ENCODE measurements around the gene LCK.

Gene LCK

DNA sequence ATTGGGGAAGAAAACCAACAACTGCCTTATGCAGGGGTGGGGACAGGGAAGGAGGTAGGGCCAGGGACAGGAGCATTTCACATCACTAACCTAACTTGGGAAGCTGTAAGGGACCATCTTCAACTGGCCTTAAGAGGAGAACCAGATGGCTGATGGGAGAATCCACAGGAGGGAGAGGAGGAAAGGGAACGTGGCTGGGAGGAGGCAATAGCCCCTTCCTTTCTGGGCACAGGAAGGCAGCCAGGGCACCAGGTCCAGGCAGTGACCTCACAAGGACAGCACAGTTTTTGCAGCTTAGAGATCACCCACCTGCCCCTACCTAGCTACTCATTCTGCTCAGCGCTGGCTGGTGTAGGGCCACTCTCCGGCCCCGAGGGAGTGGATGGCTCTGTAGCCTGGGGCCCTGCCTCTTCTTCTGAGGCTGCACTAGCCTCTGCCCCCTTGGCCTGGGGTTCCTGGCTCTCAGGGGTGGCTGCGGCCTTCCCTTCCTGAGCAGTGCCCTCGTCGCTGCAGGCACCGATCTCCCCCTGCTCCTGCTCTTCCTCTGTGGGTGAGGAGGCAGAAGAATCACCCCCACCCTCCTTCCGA is 83.3 kb downstream of the LCK start:
- Histone ChIP-seq H3K9ac (peak overlapping the region; percentile 75; the same call in 1 of the 2 replicates), H3K27ac (no peak overlapping the region), H3K4me3 (IDR thresholded peaks at IDR 0.05; ENCODE audit: insufficient read depth, low read depth, low read length) (no peak overlapping the region), H3K4me2 (peak overlapping the region; percentile 92), H3K36me3 (ENCODE audit: insufficient read depth) (no peaks in the 10 kb centered on the region; the same call in 1 of the 2 replicates), H3K27me3 (ENCODE audit: insufficient read depth, low read depth) (no peaks in the 10 kb centered on the region), H3K4me1 (ENCODE audit: low read depth, poor library complexity, severe bottlenecking) (peaks cover 57% of the 10 kb centered on the region), H2AFZ (ENCODE audit: low read depth) (no peak overlapping the region), H4K20me1 (ENCODE audit: insufficient read depth) (no peaks in the 10 kb centered on the region), H3K79me2 (ENCODE audit: insufficient read depth, low read depth) (no peaks in the 10 kb centered on the region)
- TF ChIP-seq, protein P1, sequence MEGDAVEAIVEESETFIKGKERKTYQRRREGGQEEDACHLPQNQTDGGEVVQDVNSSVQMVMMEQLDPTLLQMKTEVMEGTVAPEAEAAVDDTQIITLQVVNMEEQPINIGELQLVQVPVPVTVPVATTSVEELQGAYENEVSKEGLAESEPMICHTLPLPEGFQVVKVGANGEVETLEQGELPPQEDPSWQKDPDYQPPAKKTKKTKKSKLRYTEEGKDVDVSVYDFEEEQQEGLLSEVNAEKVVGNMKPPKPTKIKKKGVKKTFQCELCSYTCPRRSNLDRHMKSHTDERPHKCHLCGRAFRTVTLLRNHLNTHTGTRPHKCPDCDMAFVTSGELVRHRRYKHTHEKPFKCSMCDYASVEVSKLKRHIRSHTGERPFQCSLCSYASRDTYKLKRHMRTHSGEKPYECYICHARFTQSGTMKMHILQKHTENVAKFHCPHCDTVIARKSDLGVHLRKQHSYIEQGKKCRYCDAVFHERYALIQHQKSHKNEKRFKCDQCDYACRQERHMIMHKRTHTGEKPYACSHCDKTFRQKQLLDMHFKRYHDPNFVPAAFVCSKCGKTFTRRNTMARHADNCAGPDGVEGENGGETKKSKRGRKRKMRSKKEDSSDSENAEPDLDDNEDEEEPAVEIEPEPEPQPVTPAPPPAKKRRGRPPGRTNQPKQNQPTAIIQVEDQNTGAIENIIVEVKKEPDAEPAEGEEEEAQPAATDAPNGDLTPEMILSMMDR (conservative IDR thresholded peaks at IDR 0.05; ENCODE audit: low read depth, low read length) = no peak

DNA sequence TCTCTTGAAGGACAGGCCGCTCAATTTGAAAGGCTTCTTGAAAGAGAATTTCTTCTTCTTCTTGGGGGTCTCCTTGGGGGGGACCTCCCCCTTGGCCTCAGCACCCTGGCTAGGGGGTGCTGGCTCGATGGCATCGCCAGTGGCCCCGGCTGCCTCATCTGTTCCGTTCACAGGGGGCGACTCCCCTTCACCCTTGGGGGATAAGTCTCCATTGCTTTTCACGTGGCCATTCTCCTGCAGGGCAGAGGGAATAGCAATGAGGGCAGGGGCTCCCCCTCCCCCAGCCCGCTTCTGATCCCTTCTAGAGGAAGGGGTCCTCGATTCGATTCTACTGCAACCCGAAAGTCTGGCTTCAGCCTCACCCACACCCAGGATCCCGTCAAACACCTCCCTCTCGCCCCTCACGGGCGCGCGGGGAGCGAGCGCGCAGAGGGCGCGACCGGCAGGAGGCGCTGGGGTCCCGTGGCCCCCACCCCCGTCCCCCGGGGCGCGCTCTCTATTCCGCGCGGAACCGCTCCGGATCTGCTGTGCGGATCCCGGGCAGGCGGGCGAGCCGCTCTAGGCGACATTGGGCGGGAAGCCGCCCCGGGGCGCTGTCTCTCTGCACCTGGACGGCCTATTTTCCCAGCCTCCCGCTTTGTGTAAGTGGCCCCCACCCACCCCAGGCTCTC is 83.9 kb downstream of the LCK start:
- Histone ChIP-seq H3K27ac (no peak overlapping the region), H2AFZ (ENCODE audit: low read depth) (no peak overlapping the region; the same call in 1 of the 2 replicates), H3K36me3 (ENCODE audit: insufficient read depth) (no peaks in the 10 kb centered on the region; the same call in 1 of the 2 replicates)

DNA sequence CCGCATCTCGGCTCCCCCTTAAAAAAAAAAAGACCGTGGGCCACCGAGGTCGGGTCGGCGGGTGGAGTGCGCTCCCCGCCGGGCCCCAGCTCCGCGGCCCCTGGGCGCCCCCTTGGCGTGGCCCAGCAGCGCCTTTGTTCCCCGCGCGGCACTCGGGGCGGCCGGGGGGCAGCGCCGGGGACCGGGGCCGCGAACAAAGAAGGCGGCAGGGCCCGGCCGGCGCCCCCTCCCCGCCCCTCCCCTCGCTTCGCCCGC is 84.4 kb downstream of the LCK start:
- Histone ChIP-seq H3K79me2 (ENCODE audit: insufficient read depth, low read depth) (no peaks in the 10 kb centered on the region), H3K4me3 (IDR thresholded peaks at IDR 0.05; ENCODE audit: insufficient read depth, low read depth, low read length) (no peak overlapping the region), H3K27me3 (ENCODE audit: insufficient read depth, low read depth) (no peaks in the 10 kb centered on the region), H3K4me1 (ENCODE audit: low read depth, poor library complexity, severe bottlenecking) (peaks cover 57% of the 10 kb centered on the region), H2AFZ (ENCODE audit: low read depth) (no peak overlapping the region; the same call in 1 of the 2 replicates), H3K27ac (no peak overlapping the region), H3K36me3 (ENCODE audit: insufficient read depth) (no peaks in the 10 kb centered on the region; the same call in 1 of the 2 replicates), H4K20me1 (ENCODE audit: insufficient read depth) (no peaks in the 10 kb centered on the region), H3K4me2 (peak overlapping the region; percentile 92; the same call in 1 of the 2 replicates), H3K9ac (peak overlapping the region; percentile 75)
- TF ChIP-seq, protein P1 (conservative IDR thresholded peaks at IDR 0.05; ENCODE audit: low read depth, low read length) = no peak

More for the DNA sequence above, 83.9 kb downstream of the LCK start:
- H4K20me1 ChIP-seq (ENCODE audit: insufficient read depth) = no peaks in the 10 kb centered on the region
- H3K4me1 ChIP-seq (ENCODE audit: low read depth, poor library complexity, severe bottlenecking) = peaks cover 57% of the 10 kb centered on the region
- H3K79me2 ChIP-seq (ENCODE audit: insufficient read depth, low read depth) = no peaks in the 10 kb centered on the region
- no peak overlapping the region for H3K4me3 ChIP-seq (IDR thresholded peaks at IDR 0.05; ENCODE audit: insufficient read depth, low read depth, low read length)
- peak overlapping the region; percentile 75 for H3K9ac ChIP-seq
- peak overlapping the region; percentile 92 for H3K4me2 ChIP-seq
- TF ChIP-seq, protein P1 (conservative IDR thresholded peaks at IDR 0.05; ENCODE audit: low read depth, low read length) = peak; percentile 49
- H3K27me3 ChIP-seq (ENCODE audit: insufficient read depth, low read depth) = no peaks in the 10 kb centered on the region

Measured in KMS-11 (cell line).